Endothelial cell of umbilical vein (primary cell): ENCODE results near the gene INPP5J. TPM values are rescaled to one million over a fixed set of nuclear protein-coding genes. Genes with fewer than 3 reads are reported as not detected.

Source experiments
- BruUV-seq: library from RNA; stranded (reverse); fragments of 400-500 nt; replicated peaks from 2 replicates; lab custom pipeline; 2021; lab: Mats Ljungman, UMichigan
- CTCF ChIA-PET: fragments of 300-600, 350-600 bp; sonication (Branson Sonifier 250); formaldehyde crosslinking; loops from one replicate; lab custom pipeline; 2021; ENCODE audit warnings: antibody characterized with exemption, inconsistent platforms; lab: Charles Lee
- POLR2A ChIA-PET: fragments of 300-600, 350-600 bp; sonication (Branson Sonifier 250); formaldehyde crosslinking; loops from one replicate; lab custom pipeline; 2021; ENCODE audit warnings: antibody characterized with exemption, inconsistent platforms; lab: Charles Lee
- DNase-seq: peaks from one replicate; pipeline ENCODE4 v3.0.0-alpha.2; 2011; ENCODE audit warnings: low read depth, low spot score
- FAIRE-seq: peaks from 2 replicates; lab custom pipeline; 2011; peaks lifted over from hg19 to GRCh38; lab: Jason Lieb, UNC
- H2AFZ ChIP-seq: 2 replicates; pipeline ENCODE4 v1.6.0; 2012; ENCODE audit warnings: low read depth, low read length, control low read depth, inconsistent platforms
- H3K27ac ChIP-seq: 2 replicates; pipeline ENCODE4 v1.5.1; 2011; ENCODE audit warnings: low read depth, mild to moderate bottlenecking, control low read depth, low read length, moderate library complexity; ENCODE audit not compliant: insufficient read depth
- H3K27me3 ChIP-seq, 2 experiments: 2 replicates each; pipeline versions ENCODE4 v1.6.0 to v1.6.1; 2011; ENCODE audit warnings: low read length in 2 of 2, mixed read lengths in 1 of 2; ENCODE audit not compliant: control insufficient read depth in 2 of 2, insufficient read depth in 2 of 2
- H3K36me3 ChIP-seq, 2 experiments: 2 replicates in 1 of 2; 3 replicates in 1 of 2; pipeline ENCODE4 v1.5.1; 2011; ENCODE audit warnings: low read length in 2 of 2, mild to moderate bottlenecking in 1 of 2, moderate library complexity in 1 of 2; ENCODE audit not compliant: control insufficient read depth in 2 of 2, insufficient read depth in 2 of 2; ENCODE audit errors: extremely low read depth in 1 of 2
- H3K4me1 ChIP-seq: 3 replicates; pipeline ENCODE4 v1.5.1; 2011; ENCODE audit warnings: mild to moderate bottlenecking, low read length; ENCODE audit not compliant: control insufficient read depth, insufficient read depth; ENCODE audit errors: extremely low read depth
- H3K4me2 ChIP-seq: 2 replicates; pipeline ENCODE4 v1.6.1; 2011; ENCODE audit warnings: low read length, control low read depth, mixed read lengths; ENCODE audit not compliant: insufficient read depth
- H3K4me3 ChIP-seq, 3 experiments: fragments of 200-600 bp in 1 of 3; sonication (generic), shearing (Covaris generic) in 1 of 3; replicated peaks in 1 of 3; 2 replicates each; pipeline ENCODE4 v1.5.1; 2011 to 2016; ENCODE audit warnings: control low read depth in 3 of 3, low read length in 3 of 3, mild to moderate bottlenecking in 2 of 3, inconsistent platforms in 1 of 3, low read depth in 1 of 3, moderate library complexity in 1 of 3; ENCODE audit not compliant: insufficient read depth in 1 of 3
- H3K79me2 ChIP-seq: 2 replicates; pipeline ENCODE4 v1.6.0; 2012; ENCODE audit warnings: low read length, inconsistent platforms; ENCODE audit not compliant: control insufficient read depth, insufficient read depth
- H3K9ac ChIP-seq: replicated peaks from 2 replicates; pipeline ENCODE3; 2011; ENCODE audit warnings: low read length, control low read depth; ENCODE audit not compliant: insufficient read depth; ENCODE audit errors: extremely low read depth
- H3K9me1 ChIP-seq: replicated peaks from 3 replicates; pipeline ENCODE4 v1.6.0; 2011; ENCODE audit warnings: mild to moderate bottlenecking, low read length; ENCODE audit not compliant: control insufficient read depth, insufficient read depth; ENCODE audit errors: extremely low read depth
- H3K9me3 ChIP-seq: replicated peaks from 2 replicates; pipeline ENCODE4 v1.5.1; 2012; ENCODE audit warnings: low read length, inconsistent platforms; ENCODE audit not compliant: control insufficient read depth, insufficient read depth
- H4K20me1 ChIP-seq: replicated peaks from 2 replicates; pipeline ENCODE3; 2011; ENCODE audit warnings: mild to moderate bottlenecking, low read length; ENCODE audit not compliant: control insufficient read depth, insufficient read depth; ENCODE audit errors: extremely low read depth
- CTCF ChIP-seq, 2 donors: IDR thresholded peaks; 1 replicate in 1 of 2; 2 replicates in 1 of 2; pipeline ENCODE4 v1.5.1; 2011; ENCODE audit warnings: low read length in 2 of 2, mild to moderate bottlenecking in 2 of 2, moderate library complexity in 2 of 2, control low read depth in 1 of 2, inconsistent platforms in 1 of 2, low read depth in 1 of 2; ENCODE audit not compliant: insufficient read depth in 1 of 2; ENCODE audit errors: extremely low read depth in 1 of 2
- EZH2 ChIP-seq: IDR thresholded peaks from 2 replicates; pipeline ENCODE4 v1.6.1; 2012; ENCODE audit warnings: borderline replicate concordance, low read depth, mild to moderate bottlenecking, moderate library complexity, low read length, inconsistent platforms; ENCODE audit not compliant: severe bottlenecking
- FOS ChIP-seq: IDR thresholded peaks from 2 replicates; pipeline ENCODE4 v1.6.1; 2011; ENCODE audit warnings: mild to moderate bottlenecking, low read length, moderate library complexity, borderline replicate concordance; ENCODE audit not compliant: insufficient read depth
- GATA2 ChIP-seq: IDR thresholded peaks from 2 replicates; pipeline ENCODE4 v1.7.0; 2011; ENCODE audit warnings: low read depth, mild to moderate bottlenecking, moderate library complexity, mixed read lengths, low read length; ENCODE audit not compliant: insufficient read length, insufficient read depth
- JUN ChIP-seq: IDR thresholded peaks from 2 replicates; pipeline ENCODE4 v1.6.1; 2011; ENCODE audit warnings: borderline replicate concordance, low read depth; ENCODE audit not compliant: insufficient read length, insufficient read depth
- MAX ChIP-seq: IDR thresholded peaks from 2 replicates; pipeline ENCODE4 v1.6.1; 2011; ENCODE audit not compliant: insufficient read depth, insufficient read length
- MYC ChIP-seq: IDR thresholded peaks from one replicate; pipeline ENCODE4 v1.6.1; 2011; ENCODE audit warnings: mild to moderate bottlenecking, low read depth, low read length
- POLR2A ChIP-seq: IDR thresholded peaks from 2 replicates; pipeline ENCODE4 v1.6.1; 2012; ENCODE audit warnings: low read depth, mild to moderate bottlenecking, control low read depth, low read length
- POLR2AphosphoS5 ChIP-seq: IDR thresholded peaks from 2 replicates; pipeline ENCODE4 v1.6.1; 2012; ENCODE audit warnings: low read depth, mild to moderate bottlenecking, control low read depth, low read length, moderate library complexity; ENCODE audit not compliant: insufficient read depth
- dilution Hi-C: fragments of 300-500 bp; cut with MboI; formaldehyde crosslinking; loops from one replicate; pipeline ENCODE4 v1.15.0; 2019; ENCODE audit warnings: low sequenced_read_pairs; ENCODE audit not compliant: extremely low pct_ligation_motif_present
- intact Hi-C: fragments of 100-400 bp; cut with micrococcal nuclease; formaldehyde crosslinking; loops from one replicate; pipeline ENCODE4 v1.10.0; 2022
- polyA plus RNA-seq, 4 experiments: library from polyadenylated mRNA; depleted of rRNA in 3 of 4; stranded (reverse) in 3 of 4; unstranded in 1 of 4; fragments of >200 nt; gene quantifications; 2 replicates each; pipeline versions ENCODE4 v1.2.1 to v1.2.3, GENCODE V29; 2011 to 2012; ENCODE audit warnings: missing spikeins in 1 of 4
- total RNA-seq: library from RNA; stranded (reverse); gene quantifications from 2 replicates; pipeline ENCODE4 v1.2.3, GENCODE V29; 2021

The INPP5J gene
- total and polyA plus RNA-seq, 2 donors (not counting 3 experiments of a cell fraction or from before 2014, with no cell fraction given), result 0.43 to 0.49 TPM

- ChIA-PET POLR2A (no interaction called here), CTCF (interaction anchor here (1.4 kb wide), 1 partner anchor 21 kb away, joined by 4 read pairs; no protein-coding TSS in a partner anchor)
- Histone ChIP-seq H3K4me1 (peaks cover 4% of the 10 kb centered on the region), H3K27me3 (no peaks in the 10 kb centered on the region), H3K4me2 (no peak overlapping the region), H3K9ac (no peak overlapping the region), H3K9me1 (no peaks in the 10 kb centered on the region), H3K36me3 (peaks cover 0 to 3% of the 10 kb centered on the region in 2 experiments), H4K20me1 (no peaks in the 10 kb centered on the region), H2AFZ (no peak overlapping the region), H3K27ac (no peak overlapping the region), H3K4me3 (no peak overlapping the region), H3K9me3 (no peaks in the 10 kb centered on the region), H3K79me2 (peaks cover 30% of the 10 kb centered on the region)
- DNase-seq (no peak), FAIRE-seq (no peak)
- BruUV-seq, result no TSS peak
- dilution Hi-C loops, result no loop called here
- TF ChIP-seq POLR2A (no peak), JUN (no peak), MAX (no peak), FOS (no peak), POLR2AphosphoS5 (no peak), GATA2 (no peak), EZH2 (no peak), CTCF (IDR thresholded peaks at IDR 0.05; ENCODE audit: extremely low read depth in 1 of 2, insufficient read depth in 1 of 2, low read depth in 1 of 2, low read length in 2 of 2) (no peak), MYC (no peak)
- intact Hi-C loops, result no loop called here
Measured at GRCh38 chr22:31178859-31179258, 56.1 kb downstream of the INPP5J start.
